KBM-7 (cell line): ENCODE measurements around the gene LRIT1.

Experiments
- DNase-seq: peaks from one replicate; pipeline ENCODE4 v3.0.0-alpha.2; 2015
- in situ Hi-C: fragments of 300-500 bp; cut with MboI; formaldehyde crosslinking; loops from 2 replicates; pipeline ENCODE4 v1.14.3; 2020; ENCODE audit warnings: low sequenced_read_pairs, low pct_unique_long_range_greater_than_20kb, mixed read lengths

The LRIT1 gene

DNA sequence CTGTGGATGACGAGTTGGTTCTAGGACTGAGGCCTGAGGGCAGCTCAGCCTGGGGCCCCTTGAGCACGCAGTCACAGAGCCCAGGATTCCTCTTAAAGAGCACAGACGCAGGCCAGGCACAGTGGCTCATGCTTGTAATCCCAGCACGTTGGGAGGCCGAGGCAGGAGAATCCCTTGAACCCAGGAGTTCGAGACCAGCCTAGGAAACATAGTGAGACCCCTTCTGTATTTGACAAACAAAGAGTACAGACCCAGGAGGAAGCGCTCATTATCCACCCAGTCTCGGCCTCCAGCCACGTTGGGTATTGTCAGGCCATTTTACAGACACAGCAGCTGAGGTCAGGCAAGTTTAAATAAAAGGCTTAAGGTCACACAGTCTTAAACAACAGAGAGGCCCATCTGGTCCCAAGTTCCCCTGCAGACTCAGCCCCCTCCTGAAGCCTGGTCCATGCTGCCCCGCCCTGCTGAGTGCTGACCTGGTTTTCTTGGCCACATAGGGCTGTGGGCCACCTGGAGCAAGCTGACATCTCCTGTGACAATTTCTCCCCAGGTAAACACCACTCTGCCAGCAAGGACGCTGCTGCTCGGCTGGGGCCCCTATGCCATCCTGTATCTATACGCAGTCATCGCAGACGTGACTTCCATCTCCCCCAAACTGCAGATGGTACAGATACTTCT lies 16.1 kb upstream of the LRIT1 start:
- DNase-seq: no peak
- in situ Hi-C loops: loop anchor here (25.0 kb wide), 1 partner anchor 455 kb away; no protein-coding TSS in a partner anchor

DNA sequence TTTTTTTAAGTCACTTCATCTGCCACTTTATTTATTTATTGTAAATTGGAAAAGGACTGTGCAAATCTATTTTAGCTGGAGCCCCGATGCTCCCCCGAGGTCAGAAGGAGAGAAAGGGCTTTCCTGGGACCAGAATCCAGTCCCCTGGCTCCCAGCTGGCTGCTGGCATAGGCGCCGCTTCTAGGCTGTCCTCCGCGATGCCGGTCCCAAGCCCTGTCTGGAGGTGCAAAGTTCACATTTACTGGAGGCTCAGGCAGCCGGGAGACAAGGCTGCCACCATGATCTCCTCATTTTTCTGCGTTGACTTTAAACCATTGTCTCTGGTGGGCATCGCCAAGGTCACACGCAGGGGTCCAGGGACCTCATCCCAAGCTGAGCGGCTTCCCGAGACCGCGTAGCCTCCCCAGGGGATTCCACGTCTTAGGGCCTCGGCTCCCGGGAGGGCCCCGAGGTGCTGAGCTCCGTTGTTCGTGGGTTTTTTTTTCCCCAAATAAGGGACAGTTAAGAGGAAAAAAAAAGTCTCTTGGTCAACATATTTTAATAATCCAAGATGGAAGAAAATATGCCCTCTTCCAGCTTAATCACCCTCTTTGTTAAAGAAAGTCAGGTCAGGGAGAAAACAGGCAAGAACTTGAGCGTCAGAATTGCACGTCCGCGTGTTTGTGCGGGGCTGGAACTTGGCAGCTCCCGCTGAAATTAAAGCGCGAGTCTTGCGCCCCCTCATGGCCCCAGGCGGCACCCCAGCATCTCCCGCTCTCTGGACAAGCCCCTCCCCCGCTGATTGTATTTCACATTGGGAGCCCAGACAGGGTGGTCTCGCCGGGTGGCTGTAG lies 15.4 kb upstream of the LRIT1 start:
- in situ Hi-C loops: loop anchor here (25.0 kb wide), 1 partner anchor 456 kb away; no protein-coding TSS in a partner anchor
- peak; percentile 55 for DNase-seq

DNA sequence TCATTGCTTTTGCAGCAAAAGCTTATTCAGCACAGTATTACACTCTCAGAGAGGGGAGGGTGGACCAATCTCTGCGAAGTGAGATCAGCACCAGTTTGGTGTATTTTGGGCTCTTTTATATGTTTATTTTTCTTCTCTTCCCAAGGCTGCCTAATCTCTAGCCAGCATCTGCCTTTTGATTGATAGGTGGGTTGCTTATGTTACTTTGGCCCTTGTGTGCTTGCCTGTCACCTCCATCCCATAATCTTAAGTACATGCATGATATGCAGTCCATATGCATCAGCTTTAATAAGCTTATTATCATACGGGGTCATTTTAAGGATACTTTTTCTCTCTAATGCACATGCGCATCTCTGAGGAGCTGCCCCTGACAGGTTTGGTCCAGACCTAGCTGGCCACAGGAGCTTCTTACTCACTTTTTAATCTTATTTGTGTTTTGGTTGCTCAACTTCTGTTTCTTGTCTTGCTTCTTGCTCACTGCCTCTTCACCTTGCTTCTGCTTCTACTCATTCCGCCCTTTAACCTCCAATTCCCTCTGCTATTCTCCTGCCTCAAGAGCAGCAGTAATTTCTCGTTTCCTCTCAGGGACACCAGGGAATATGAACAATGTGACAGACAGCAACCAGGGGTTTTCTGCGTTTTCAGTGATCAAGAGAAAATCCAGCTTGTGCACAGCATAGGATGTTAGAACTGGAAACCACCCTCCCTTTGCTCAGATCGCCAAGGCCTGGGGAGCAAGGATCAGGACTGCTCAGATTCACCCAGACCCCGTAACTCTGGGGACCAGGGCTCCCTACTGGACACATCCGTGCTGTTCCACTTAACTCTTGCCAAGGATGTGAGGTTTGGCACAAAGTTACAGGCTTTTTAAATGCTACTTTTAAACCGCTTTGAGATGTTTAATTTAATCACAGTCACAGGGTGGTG lies 13.5 kb upstream of the LRIT1 start:
- DNase-seq: no peak
- in situ Hi-C loops: loop anchor here (25.0 kb wide), 1 partner anchor 457 kb away; no protein-coding TSS in a partner anchor

- in situ Hi-C loops: no loop called here
- DNase-seq: no peak
These were observed 7.4 kb upstream of the LRIT1 start for GRCh38 chr10:84248794-84249193.

- in situ Hi-C loops: no loop called here
- no peak for DNase-seq
These were observed 6.2 kb upstream of the LRIT1 start for GRCh38 chr10:84247496-84247895.

DNA sequence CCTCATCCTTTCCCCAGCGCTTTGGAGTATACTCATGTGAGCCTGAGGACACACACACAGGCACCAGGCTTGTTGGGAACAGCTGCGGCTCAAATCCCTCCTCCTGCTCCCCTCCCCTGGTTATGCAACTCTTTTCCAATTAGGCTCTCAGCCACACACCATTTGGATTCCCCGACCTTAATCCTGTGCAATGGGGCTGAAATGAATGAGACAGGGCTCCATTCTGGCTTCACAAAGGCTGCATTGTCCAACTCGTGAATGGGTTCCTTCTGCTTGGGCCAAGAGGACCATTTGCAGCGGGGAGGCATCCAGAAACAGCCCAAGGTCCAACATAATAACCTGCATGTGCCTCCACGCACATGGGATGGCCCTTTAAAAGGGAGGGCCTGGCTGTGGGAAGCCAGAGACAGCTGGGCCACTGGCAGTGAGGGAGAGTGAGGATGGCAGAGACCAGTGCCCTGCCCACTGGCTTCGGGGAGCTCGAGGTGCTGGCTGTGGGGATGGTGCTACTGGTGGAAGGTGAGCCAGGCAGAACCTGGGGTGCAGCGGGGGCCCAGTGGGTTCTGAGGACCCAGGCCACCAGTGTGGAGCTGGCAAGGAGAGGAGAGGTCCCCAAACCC lies 3.4 kb upstream of the LRIT1 start, which contains the start of gene RGR:
TSS of gene RGR (plus strand) at position 403 of the 620 bp plus-strand sequence. CDS start at position 441, 38 bp downstream.
- in situ Hi-C loops: no loop called here

GRCh38 chr10:84243759-84244158 lies 2.4 kb upstream of the LRIT1 start:
- no peak for DNase-seq
- in situ Hi-C loops: no loop called here

More for the DNA sequence above, 3.4 kb upstream of the LRIT1 start, which contains the start of gene RGR:
- DNase-seq: no peak

- in situ Hi-C loops: no loop called here
These were observed 2.4 kb downstream of the LRIT1 start for GRCh38 chr10:84238909-84239308.

DNA sequence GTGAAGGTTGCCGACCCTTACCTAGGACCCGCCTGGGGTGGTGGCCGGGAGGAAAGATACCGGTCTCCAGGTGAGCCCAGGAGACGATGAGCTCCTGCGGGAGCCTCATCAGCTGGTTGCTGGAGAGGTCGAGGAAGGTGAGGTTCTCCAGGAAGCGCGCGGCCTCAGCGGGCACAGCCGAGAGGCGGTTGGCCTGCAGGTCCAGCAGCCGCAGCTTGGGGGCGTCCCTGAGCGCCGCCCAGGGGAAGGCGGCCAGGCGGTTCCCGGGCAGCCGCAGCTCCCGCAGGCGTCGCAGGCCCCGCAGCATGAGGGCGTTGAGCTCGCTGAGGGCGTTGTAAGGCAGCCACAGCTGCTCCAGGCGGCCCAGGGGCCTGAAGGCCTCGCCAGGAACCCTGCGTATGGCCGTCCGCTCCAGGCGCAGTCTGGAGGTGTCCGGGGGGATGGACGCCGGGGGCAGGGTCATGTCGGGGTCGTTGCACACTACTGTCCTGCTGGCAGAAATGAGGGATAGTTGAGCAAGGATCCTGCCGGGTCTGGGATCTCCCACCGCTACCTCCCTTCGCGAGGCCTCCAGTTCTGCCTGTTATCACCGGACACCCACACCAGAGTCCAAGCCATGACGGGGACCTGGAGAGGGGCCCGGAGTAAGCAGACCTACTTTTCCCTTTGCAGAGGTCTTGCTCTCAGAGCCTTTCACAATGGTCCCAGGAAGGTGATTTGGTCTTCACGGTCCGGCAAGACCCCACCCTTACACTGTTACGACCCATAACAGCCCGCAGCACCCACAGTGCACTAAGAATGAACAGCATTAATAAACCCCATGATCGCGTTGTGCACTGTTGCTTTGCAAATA lies 3.9 kb downstream of the LRIT1 start:
- in situ Hi-C loops: no loop called here
- DNase-seq: no peak

More at GRCh38 chr10:84238909-84239308, 2.4 kb downstream of the LRIT1 start:
- DNase-seq: no peak

DNA sequence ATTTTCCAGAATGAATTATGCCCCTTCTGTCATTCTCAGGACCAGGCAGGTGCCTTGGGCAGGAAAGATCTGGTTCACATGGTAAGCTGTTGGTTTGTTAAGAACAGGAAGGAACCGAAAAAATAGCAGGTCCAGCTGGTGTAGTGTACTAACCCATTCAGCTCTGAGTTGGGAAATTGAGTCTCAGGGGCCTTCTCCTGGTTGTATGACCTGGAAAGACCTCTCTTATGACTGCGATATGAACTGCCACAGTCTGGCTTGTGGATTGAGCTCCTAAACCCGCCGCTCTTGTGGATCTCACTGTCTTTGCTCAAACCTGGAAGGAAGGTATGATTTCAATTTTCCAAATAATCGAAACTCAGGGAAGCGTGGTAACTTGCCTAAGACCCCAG lies 4.5 kb downstream of the LRIT1 start:
- in situ Hi-C loops: no loop called here
- DNase-seq: no peak

DNA sequence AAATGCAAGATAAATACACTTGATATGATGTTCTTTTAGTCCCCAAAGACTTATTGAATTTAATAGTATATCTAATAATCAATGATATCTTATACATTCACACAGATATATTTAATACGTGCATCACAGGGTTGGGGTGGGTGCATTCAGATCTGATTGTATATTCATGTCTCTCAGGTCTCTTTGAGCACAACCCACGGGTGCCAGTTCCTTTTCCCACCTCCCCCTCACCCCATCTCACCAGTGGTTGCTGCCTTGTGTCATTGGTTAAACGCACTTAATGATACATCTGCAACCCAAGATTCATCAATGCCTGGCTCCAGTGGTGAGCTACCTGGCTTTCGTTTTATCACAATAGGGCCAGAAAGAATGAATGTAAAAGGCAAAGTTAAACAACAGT lies 6.2 kb downstream of the LRIT1 start:
- no peak for DNase-seq
- in situ Hi-C loops: no loop called here

- in situ Hi-C loops: no loop called here
- no peak for DNase-seq
These were observed 6.9 kb downstream of the LRIT1 start for GRCh38 chr10:84234479-84234878.

DNA sequence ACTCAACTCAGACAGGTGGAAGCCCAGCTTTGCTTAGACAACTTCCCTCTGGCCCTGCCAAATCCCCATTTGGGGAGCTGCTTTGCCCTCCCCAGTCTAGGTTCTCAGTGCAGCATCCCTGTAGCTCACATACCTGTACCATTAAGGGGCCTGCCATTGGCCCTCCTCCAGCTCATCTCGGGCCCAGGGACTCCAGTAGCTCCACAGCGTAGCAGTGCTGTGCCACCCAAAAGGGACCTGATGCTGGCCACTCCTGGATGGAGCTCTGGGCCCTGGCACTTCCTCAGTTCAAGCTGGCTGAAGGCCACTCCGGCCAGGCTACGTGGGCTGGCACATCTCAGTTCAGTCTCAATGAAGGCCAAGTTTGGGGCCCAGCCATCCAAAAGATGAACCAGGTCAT lies 7.4 kb downstream of the LRIT1 start:
- DNase-seq: no peak
- in situ Hi-C loops: no loop called here

GRCh38 chr10:84232376-84232775 lies 9.0 kb downstream of the LRIT1 start:
- in situ Hi-C loops: no loop called here

DNA sequence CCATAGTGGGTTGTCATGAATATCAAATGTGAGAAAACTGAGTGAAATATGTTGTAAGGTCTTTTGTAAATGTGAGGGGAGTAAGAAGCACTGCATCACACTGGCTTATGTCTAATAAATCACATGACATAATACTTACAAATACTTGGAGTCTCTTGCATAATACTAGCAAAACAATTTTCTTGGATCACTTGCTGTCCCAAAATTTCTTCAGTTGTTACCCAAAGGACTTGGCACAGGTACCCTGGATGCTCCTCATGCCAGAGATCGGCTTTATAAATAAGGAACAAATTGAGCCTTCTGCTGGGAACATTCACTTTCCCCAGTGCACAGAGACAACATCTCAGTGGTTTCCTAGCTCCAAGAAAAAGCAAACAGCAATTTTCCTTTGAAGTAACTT lies 11.0 kb downstream of the LRIT1 start:
- DNase-seq: no peak
- in situ Hi-C loops: no loop called here

More at GRCh38 chr10:84232376-84232775, 9.0 kb downstream of the LRIT1 start:
- DNase-seq: no peak

DNA sequence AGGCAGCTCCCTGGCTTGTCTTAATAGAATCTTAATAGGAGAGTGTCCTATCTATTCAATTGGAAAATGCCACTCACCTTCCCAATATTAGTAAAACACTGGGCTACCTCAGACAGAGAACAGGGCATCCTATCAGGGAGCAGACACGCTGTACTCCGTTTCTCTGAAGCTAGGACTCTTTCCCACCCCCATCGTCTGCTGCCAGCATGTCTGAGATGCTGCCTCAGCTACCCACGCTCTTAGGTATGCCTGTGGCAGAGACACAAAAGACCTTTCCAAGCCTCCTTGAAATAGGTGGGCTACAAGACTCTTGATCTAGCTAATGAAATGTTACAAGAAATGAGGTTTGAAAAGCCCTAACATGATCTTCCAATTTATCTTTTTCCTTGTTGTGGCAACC lies 13.5 kb downstream of the LRIT1 start:
- in situ Hi-C loops: no loop called here

DNA sequence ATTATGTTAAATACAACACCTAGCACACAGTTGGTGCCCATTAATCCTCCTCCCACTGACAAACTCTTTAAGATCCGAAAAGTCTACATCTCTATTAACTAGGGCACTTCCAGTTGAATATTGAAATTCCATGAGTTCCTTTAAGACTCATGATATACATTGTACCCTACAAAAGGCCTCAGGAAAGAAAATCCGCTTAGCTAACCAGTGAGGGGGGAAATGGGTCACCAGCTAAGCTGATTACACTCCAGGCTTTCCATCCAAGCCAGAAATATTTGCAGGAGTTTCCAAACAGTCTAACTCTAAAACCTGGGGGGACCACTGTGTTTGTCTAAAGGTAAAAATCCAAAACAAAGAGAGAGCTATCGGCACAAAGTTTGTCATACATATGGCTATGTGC lies 14.7 kb downstream of the LRIT1 start:
- no peak for DNase-seq
- in situ Hi-C loops: no loop called here

More for the DNA sequence above, 13.5 kb downstream of the LRIT1 start:
- no peak for DNase-seq
